NCI-H69 (cell line): Measurements from ENCODE around the gene KCNJ15.
"Not testable (repeated sequence)": the region's sequence is repeated elsewhere in the genome, so short reads cannot be mapped to it uniquely, and the experiment has no call there.

Source experiments
- DNase-seq: peaks from one replicate; lab custom pipeline; 2025; lab: John Stamatoyannopoulos, UW

Gene KCNJ15

DNA sequence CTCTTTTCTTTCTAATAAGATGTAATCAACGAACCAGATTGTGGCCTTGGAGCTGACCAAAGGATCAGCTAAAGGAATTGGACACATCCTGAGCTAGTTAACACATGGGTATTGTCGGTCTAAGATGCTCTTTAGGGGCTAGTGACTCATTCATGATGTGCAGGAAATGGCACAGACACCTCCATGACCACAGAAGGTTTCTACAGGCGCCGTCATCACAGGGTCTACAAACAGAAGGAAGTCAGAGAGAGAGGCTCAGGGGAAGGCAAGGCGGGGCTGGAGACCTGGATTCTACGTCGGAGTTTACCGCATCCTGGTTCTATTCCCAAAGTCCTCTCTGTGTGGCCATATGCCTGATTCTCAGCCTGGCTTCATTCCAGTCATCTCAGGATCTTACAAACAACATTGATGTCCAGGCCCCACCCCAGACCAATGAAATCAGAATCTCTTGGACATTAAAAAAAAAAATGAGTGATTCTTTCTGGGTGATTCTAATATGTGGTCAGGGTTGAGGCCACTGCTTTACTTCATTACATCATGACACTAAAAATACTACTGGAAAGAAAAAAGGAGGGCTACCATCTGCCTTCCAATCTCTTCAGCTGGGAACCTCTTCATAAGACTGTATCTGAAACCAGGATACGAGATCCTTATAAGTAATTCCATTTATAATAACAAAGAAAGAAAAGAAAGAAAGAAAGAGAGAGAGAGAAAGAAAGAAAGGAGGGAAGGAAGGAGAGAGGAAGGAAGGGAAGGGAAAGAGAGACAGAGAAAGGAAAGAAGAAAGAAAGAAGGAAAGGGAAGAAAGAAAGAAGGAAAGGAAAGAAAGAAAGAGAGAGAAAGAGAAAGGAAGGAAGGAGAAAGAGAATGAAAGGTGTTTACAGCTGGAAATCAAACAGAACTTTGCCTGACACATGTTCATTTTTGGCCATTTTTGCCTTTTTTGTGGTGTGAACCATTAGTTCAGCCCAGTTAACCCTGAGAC is 11.6 kb upstream of the KCNJ15 start:
- DNase-seq, result no peak

DNA sequence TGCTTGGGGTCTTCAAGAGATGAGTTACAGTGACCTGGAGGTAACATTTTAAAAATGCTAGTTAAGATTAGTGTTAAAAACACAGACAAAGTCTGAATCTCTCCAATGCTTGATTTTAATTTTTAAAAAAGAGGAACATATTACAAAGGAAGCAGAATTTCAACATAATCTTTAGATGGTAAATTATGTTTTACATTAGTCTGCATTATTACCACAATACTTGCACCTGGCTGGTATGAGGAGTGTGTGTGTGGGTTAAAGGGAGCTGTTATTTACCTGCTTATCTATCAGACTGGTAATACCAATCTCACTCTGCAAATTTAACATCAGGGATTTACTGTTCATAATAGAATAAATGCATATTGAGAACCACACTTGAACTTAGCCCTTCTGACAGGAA is 10.3 kb upstream of the KCNJ15 start:
- DNase-seq, result no peak

DNA sequence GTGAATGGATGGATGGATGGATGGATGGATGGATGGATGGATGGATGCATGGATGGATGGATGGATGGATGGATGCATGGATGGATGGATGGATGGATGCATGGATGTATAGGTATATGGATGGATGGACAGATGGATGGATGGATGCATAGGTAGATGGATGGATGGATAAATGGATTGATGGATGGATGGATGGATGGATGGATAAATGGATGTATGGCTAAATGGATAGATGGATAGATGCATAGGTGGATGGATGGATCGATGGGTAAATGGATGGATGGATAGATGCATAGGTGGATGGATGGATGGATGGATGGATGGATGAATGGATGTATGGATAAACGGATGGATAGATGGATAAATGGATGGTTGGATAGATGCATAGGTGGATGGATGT is 9.7 kb upstream of the KCNJ15 start:
- not testable (repeated sequence) for DNase-seq

DNA sequence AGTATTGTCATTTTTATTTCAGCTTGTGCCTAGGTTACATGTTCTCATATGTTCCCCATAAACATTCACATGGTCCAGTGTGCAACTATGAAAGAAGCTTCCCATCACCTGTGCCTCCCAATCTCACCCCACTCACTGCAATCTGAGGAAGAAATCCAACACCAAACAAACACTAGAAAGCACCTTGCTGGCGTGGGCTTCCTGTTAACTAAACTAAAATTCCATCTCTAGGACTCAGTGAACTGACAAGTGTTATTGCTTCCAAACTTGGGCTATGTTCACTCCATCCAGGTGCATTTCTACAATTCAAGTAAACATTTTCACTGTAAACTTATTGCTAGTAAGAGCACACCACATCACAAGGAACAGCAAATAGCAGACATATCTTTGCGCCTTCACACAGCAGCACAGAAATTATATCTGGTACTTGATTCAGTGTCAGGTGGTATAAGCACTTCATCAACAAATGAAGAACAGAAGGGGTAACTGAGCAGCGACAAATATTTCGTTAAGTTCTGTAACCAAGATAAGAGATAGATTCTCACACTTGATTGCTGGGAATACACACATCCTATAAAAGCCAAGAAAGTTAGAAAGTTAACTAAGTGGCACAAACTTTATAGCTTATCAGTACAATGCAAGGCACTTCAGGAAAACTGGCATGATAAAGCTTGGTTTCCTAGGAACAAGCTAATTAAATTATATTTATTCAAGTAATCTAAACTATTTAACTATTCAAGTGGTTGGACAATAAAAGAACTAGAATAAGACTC is 8.9 kb upstream of the KCNJ15 start:
- DNase-seq, result no peak

DNA sequence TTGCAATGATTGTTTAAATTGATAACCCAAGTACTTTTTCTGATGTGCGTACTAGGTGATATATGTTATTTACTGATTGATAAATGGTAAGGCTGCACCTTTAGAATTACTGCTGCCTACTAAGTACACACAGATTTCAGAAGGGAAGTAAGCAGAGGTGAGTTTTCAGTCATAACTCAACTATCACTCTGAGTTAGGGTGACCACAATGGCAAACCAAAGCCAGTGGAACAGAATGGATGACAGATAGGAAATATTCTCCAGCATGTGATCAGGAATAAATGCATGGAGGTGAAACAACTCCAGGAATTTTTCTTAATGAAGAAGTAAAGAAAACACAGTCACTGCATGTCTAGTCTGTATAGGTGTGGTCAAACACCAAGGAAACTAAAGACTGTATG is 7.5 kb upstream of the KCNJ15 start:
- DNase-seq, result no peak

DNA sequence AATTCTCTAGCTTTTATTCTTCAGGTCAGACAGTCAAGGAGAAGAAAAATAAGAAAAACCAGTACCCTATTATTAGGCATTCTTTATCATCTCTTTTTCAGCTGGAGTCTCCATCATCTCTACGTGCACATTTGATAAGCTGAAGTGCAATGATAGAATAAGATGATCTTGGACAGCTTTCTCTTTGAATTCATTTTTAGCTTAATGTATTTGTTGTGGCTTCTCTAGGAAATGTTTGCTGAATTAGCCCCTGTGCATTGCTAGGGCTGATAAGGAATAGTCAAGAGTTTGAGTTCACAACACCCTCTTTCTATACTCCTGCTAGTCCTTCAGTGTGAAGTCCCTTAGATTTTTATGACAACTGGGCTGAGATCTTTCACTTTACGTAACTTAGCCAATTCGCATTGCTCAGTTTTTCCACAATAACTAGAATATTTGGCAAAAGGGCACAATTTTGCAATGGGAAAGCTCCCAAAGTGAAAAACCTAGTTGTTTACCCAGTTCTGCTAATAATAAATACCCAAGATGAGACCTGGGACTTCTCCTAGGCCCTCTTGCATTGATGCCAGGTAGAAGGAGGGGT is 7.0 kb upstream of the KCNJ15 start:
- no peak for DNase-seq

DNA sequence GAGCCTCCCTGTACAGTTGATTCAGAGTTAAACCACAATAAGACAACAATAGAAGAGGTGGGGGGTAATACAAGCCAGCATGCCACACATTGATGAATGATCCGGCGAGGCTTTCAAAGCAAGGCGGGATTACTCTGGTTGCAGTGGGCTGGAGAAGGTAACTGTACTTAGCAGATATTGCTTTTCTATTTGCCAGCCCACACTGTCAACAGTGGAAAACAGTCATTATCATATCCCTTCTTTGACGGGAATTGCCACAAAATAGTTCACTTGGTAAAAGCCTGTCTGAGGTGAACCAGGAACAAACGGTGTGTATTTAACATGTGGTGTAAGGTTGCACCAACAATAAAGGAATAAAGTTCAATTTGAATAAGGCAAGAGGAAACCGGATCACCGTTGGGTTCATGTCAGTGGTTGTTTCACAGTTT is 5.8 kb upstream of the KCNJ15 start:
- DNase-seq, result peak; percentile 55

DNA sequence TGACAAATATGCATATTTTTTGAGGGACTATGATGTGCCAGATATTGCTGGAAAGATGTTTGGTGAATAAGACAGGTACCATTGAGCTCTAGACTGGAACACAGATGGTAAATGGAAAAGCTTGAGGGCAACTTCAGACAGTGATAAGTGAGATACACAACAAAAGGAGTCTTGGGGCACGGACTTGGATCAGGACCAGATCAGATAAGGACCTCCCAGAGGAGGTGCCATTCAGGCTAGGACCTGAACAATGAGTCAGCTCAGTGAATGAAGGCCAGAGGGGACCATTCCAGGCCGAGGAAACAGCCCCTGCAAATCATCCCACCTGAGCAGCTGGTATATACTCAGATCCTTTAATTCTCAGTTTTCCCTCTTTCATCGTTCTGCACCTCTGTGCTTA is 1.8 kb upstream of the KCNJ15 start:
- DNase-seq, result peak; percentile 25

DNA sequence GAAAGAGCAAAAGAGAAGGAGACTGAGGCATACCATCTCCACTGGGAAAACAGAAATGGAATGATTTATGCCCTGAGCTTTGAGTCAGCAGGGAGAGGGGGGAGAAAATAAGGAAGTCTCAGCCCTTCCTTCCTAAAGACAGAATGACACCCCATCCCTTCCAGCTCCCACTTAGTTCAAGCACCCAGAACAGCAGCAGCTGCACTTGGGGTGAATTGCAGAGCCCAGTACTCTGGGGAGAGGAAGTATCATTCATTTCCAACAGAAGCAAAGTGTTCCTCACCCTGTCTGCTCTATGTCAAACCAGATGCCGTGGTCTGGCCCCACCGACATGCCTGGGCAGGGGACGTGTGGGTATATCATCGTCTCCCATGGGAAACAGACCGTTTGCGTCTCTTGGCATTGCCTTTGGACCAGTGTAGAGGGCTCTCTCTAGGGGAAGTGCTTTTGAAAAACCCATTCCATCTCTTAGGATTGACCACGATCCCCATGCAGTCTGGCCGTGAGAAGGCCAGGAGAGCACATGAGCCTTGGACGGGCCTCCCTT is 1.1 kb upstream of the KCNJ15 start:
- DNase-seq, result no peak

DNA sequence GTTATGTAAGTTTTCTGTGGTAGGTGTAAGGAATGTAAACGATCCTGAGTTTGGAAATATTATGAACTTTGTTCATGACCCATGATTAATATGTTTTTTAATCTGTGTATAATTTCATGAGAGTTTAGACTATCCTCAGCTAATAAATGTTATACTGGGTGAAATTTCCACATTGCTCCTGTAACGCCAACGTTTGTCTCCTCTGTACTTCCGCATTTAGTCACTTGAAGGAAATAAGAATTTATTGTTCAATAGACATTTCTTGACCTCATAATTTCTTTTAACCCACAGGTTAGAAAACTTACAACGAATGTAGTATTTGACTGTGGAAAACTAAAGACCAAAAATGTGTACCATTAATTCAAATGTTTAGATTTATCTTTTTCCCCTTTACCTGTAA is 876 bp downstream of the KCNJ15 start:
- DNase-seq, result no peak

DNA sequence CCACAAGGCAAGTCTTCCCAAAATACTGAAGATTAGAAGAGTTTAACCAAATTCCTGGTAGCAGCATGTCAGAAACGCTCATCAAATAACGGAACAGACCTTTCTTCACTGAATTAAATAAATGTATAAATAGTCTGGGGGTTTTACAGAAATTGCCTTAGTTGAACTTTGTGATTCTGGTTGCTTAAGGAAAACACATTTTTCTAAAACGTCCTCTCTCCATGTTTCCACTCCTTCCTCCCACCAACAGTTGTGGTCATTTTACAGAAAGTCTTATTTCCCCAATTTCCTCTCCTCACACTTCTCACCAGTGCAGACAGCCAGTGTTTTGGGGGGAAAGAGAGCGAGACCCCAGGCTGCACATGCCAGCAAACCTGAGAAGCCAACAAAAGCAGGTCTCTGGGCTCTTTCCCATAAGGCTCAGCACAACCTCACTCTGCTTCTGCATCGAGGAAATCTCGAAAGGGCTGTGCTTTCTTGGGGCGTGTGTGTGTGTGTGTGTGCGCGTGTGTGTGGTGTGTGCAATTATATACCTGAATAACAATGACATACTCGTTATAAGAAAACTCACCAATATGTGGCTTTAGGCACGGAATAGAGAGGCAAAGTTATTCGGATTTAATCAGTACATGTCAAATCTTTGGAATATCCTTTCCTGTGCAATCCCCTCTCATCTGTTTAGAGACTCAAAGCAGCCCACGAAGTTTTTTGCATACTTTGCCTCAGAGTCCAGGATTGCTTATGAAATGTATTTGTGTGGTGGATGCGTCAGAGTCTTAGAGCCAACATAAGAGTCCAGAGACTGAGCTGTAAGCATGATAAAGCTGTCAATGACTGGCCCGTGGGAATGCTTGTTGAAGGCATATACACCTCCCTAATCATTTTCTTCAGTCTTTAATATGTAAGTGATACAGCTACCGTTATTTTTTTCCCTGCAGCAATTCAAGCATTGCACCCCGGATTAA is 2.0 kb downstream of the KCNJ15 start:
- no peak for DNase-seq

DNA sequence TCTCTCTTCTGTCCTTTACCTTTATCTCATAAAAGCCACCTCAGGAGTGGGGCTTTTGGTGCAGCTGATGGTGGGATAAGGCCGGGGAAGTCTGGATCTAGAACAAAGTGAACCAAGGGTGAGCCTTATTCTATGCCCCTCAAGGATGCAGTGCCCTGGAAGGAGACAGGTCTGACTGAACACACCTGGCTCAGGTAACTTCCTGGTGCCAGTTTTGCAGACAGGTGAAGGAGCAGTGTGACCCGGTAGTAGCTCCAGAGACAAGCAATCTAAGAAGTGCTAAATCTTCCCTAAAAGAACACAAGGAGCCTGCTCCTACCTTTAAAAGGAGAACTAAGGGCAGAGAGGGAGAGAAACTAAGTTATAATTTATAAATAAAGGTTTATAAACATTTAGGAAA is 2.9 kb downstream of the KCNJ15 start:
- no peak for DNase-seq

DNA sequence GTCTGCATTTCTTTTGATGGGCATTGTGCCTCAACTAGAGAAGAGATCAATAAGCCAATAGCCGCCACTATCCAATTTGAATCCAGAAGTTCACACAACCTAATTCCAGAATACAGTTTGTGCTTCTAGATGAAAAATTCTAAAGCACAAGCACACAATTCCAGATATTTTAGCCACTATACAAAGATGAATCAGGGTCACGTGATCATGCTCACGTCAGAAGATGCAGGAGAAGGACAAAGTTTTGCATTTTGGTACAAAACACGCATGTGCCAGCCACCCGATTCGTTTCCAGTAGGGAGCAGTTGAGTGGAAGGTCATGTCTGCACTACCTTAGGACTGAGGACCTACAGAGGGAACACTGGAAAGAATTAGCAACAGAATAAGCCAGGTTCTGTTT is 3.6 kb downstream of the KCNJ15 start:
- no peak for DNase-seq

DNA sequence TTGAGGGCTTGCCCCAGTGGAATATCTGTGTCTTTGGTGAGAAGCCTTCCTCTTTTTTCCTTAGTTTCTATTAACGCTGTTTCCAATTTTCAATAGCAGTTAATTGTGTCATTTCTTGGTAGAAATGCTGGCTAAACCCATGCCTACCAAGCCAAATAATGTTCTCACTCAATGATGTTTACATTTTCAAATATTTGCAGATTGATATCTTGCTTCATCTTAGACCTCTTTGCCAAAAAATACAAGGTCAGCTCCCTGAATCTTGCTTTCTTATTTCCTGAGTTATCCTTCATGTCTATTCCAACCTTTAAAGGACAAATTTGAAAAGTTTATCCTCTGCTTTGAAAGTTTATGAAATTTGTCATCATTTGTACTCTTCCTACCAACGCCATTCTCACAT is 5.1 kb downstream of the KCNJ15 start:
- DNase-seq, result no peak

DNA sequence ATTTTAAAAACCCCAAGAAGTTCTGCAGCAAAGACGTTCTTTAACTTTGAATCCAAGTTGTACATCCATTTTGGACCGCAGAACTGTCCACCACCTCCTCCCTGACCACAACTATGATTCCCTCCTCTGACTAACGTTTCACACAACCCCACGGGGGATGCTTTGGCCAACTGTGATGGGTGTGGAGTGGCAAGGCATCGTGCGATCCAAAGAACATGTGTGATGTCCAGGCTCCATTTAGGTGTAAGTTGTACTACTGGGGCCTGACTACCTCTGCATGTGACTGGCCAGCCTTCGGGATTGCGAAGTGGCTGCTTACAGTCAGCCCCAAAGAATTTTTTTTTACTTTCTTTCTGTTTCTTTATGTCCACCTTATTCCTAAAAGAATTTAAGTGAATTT is 6.7 kb downstream of the KCNJ15 start:
- no peak for DNase-seq

DNA sequence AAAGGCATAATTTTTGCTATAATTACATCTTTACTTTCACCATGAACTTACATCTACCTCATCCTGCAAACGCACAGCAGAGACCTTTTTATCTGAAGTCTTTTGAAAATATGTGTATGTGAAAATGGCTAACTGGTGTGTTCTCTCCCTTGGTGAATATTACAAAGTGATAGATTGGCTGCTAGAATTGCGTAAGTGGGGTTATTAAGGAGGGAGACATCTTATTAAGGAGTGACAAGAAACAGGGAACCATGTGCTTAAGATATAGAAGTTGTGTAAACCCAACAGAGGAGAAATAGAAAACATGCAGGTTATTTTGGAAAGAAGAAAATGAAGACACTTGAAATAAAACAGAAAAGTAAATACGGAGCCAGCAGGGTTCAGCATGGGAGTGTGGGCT is 7.8 kb downstream of the KCNJ15 start:
- DNase-seq, result no peak

DNA sequence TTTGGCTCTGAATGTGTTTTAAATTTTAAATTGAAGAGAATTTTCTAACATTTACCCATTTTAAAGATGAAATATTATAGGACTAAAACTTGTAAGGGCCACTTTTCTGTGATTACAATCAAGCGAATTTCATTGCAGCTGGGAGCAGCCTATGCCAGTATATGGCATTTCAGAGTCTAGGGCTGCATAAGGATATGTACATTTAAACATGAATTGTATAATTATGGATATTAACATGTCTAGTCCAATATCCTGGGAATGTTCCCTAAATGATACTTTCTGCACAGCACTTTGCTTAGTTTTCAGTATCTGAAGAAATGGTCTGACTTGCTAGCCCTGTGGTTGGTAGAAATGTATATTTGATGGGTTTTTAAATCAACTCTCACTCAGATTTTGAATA is 8.4 kb downstream of the KCNJ15 start:
- DNase-seq, result no peak

DNA sequence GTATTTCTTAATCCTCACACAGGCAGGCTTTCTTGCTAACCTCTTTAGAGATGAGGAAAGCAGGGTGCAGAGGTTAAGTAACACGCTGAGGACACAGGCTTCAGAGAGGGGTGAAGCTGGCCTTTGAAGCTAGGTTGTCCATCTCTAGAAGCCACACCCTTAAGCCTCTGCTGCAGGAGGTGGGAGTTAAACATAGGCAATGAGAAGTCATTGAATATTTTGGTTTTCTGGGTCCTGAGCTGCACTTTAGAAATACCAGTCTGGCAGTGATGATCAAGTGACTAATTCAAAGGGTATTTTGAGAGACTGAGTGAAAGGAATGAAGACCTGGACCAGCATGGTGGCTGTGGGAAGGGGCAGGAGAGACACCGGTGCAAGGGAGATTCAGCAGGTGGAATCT is 9.9 kb downstream of the KCNJ15 start:
- DNase-seq, result no peak

DNA sequence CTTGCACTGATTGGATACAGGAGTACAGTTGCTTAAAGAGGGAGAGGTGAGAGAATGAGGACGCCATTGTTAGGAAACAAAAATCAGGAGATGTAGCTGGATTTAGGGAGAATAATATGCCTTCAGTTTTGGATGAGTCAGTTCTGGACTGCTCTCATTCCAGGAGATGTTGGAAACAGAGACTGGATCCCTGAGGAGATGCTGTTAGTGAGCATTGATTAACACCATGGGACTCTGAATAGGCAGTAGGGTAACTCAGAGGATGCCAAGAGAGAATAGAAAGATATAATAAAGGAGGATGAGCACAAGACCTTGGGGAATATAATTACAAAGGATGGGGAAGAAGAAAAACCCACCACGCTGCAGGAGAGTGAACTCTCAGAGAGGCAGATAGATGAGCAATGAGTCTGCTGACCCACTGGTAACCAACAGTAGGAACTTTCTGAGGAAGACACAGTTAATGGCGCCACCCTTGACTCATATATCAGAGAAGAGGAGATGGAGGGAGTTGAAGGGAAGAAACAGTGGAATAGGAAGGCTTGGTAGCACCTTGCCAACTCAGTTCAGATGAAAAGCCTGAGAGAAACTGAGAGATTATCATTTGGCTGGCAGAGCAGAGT is 10.5 kb downstream of the KCNJ15 start:
- no peak for DNase-seq

DNA sequence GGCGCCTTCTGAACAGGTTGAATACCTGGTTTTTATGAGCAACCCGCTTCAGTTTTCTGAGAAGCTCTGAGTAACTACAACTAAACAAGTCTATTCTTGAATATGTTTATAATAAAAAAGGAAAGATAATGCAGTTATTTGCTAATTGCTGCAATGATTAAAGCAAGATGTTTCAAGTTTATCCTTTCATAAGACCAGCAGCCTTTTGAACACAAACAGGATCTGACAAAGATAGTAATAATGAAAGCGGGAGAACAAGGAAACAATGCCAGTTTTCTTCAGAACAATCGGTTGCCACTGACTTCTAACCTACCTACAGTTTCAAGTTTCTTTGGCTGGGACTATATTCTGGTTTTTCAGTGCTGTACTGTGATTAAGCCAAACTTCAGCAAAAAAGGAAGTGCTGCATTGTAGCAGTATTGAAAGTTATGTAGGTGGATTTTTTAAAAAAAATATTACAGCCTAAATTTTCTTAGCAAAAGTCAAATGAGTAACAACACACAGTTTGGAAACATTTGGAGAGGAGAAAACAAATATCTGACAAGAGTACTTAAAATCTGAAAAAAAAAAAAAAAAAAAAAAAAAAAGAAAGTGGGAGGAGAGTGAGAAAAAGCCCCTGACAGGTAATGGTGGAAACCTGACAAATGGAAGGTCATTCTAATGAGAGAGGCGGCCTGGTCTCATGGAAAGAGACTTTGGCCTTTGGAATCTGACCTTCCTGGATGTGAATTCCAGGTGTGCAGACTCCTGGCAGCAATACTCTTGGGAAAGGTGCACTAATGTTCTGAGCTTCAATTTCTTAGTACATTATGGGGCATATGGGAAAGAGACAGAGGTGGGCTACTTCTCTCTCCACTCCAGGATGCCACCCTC is 11.4 kb downstream of the KCNJ15 start:
- no peak for DNase-seq
